GM19099 (cell line): ENCODE data around the gene CCDC106.

ENCODE experiments used
- POLR2A ChIP-seq: IDR thresholded peaks from 3 replicates; pipeline ENCODE4 v1.6.1; 2011; ENCODE audit warnings: low read depth; ENCODE audit not compliant: insufficient read length; ENCODE audit errors: extremely low read depth

The CCDC106 gene

DNA sequence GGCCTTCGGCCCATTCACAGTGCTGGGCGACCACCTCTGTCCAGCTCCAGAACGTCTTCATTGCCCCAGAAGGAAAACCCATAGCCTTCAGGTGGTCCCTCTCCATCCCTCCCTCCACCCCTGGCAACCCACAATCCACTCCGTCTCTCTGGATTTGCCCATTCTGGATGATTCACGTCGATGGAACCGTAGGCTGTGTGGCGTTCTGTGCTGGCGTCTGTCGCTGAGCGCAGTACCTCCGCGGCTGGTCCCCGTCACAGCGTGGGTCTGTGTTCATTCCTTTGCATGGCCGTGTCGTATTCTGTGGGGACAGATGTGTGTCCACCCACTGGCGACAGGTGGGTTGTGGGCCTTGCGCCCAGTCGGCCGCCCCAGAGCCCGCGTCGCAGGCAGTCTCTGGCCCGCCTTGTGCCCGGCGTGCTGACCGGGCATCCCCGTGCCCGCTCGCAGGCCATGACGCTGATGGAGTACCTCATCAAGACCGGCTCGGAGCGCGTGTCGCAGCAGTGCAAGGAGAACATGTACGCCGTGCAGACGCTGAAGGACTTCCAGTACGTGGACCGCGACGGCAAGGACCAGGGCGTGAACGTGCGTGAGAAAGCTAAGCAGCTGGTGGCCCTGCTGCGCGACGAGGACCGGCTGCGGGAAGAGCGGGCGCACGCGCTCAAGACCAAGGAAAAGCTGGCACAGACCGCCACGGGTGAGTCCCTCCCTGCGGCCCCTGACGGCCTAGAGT is 37.1 kb downstream of the CCDC106 start:
- no peak for TF ChIP-seq POLR2A

DNA sequence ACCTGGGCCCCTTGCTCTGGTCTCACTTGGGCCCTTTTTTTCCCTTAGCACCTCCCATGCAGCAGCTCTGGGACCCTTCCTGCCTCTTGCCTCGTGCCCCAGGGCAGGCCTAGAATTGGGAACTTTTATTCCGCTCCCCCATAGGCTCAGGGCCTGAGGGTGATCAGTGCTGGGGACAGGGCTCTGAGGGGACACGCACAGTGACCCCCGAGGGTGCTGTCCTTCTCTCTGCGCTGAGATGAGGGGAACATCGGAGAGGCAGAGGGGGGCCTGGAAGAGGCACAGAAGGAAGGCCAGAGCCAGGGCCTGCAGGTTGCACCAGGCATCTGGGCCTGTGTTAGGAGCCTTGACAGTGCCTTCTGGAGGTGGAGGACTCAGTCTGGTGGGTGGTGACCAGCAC is 37.8 kb downstream of the CCDC106 start:
- no peak for TF ChIP-seq POLR2A

DNA sequence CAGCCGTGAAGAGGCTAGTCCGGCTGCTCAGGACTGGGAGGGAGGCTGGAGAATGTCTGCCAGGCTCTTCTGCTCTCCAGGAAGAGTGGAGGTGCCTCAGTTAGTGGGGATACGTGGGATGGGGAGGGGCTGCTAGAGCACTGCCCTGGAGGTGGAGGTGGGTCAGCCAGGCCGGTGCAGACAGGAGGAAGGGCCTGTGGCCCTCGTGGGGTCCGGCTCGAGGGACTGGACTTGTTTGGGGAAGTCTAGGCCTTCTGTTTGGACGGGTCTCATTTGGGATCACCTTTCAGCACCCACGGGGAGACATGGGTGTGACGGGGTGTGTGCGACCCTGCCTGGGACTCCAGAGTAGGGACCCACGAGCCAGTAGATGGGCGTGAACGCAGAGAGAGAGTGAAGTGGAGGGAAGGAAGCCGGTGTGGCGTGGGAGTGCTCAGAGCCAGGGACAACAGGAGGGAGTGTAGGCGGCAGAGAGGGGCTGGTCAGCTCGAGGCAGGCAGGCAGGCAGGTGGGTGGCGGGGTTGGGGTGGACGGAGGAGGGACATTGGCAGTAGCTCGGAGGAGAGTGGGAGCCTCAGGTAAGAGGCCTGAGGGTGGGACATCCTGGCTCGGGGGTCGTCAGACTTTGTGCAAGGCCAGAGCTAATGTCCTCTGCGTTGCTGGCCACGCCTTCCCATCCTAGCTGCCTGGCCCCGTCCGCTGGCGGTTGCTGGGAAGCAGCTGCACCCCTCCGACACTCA is 38.5 kb downstream of the CCDC106 start:
- TF ChIP-seq POLR2A: no peak

DNA sequence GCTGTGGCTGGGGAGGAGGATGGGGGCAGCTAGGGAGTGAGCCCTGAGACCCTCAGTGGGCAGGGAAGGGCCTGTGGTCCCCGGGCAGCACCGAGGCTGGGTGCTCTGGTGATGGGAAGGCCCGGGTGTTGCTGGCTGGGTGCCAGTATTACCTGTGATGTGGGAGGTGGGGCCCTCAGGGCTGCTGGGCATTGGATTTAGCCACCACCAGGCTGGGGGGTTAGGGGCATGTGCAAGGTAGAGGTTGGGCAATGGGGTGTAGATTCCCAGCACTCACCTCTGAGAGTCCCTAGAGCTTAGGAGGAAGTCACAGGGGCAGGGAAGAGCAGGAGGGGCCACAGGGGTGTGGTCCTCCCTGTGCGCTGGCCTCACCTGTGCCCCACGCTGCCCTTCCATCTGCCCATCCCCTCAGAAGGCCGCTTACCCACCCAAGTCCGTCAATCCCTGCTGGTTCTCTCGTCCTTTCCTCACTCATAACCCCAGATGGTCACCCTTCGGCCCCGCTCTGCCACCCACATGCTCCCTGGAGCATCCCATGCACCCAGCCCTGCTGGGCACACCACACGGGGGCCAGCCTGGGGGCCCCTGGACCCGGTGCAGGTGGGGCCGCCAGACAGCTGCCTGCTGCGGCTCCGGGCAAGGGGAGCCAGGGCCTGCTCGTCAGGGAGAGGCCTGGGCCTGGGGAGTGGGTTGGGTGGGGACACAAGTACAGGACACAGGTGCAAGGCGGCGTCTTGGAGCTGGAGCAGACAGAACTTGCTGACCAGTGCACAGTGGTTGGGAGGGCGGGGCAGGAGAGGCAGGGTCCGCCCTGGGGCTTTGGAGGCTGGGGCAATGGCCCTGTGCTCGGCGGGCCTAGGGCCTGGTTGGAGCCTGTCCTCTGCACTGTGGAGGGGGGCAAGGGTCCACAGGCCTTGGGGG is 39.5 kb downstream of the CCDC106 start:
- TF ChIP-seq POLR2A: no peak

DNA sequence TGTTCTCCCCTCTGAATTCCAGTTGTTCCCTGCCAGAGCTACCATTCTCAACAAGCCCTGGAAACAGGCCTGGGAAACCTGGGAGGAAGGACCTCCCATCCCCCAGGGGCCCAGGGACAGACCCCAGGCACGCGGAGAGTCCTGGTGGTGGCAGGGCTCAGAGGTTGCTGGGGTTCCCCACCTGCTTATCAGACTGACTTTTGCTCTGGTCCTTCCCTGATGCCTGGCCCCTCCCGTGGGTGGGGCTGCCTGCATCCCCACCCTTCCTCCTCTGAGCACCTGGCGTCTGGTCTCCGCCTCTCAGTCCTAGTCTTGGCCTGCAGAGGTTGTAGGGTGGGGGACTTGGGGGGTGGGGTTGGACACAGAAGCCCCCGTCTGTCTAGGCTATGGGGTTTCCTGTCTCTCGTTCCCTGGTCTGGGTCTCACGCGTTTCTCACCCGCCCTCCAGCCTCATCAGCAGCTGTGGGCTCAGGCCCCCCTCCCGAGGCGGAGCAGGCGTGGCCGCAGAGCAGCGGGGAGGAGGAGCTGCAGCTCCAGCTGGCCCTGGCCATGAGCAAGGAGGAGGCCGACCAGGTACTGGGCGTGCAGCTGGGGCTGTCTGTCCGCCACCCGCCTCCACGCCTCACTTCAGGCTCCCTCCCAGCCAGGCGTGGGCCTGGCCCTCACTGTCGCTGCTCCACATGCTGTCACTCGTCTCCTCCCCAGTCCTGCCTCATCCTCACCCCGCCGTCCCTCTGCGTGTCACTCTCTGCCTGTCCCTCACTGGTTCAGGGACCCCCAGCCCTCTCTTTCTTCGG is 40.6 kb downstream of the CCDC106 start:
- no peak for TF ChIP-seq POLR2A

DNA sequence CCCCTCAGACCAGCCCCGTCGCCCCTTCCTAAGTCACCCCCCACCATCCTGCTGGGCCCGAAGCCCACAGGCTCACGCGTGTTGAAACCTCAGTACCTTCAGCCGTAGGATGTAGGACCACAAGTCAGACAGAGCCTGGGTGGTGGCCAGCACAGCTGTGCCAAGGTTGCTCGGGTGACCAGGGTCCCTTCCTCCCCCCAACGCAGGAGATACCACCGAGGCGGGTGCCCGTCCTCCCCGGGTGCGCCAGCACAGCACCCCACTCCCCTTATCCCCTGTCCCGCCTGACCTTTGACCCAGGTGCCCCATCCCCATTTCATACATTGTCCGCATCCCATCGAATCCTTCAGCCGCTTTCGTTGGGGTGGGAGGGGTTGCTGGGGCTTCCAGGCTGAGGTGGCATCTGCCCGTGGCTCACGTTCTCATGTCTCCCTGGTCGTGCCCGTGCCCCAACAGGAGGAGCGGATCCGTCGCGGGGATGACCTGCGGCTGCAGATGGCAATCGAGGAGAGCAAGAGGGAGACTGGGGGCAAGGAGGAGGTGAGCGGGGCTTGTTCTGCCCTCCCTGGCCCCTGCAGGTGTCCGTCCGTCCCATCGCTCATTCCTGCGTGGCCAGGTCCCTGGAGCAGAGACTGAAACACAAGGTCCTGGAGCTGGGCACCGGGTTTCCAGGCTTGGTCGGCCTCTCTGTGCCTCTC is 41.5 kb downstream of the CCDC106 start:
- TF ChIP-seq POLR2A: no peak

DNA sequence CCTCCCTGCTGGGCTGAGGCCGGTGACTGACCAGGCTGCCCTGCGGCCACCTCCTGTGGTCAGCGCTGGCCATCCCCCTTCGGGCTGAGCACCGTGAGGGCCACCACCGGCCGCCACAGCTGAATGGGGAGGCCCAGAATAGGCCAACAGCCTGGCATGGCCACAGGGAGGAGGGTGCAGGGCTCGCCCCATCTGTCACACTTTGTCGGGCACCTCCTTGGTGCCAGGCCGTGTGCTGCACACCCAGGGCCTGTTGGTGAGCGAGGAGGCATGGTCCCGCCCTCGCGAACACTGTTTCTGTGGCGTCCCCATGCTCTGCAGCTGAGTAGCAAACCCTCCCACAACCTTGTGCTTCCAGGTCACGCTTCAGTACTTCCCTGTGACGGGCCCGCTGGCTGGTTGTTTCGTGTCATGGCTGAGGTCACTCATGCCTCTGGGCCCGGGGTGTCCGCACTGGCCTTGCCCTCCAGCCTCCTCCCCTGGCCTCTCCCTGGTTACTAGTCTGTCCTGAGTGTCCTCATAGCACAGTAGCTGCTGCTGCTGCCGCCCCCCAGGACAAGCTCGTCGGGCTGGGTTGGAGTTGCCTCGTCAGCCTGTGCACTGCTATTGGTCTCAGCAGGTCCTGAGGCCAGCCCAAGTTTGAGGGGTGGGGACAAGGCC is 42.2 kb downstream of the CCDC106 start:
- no peak for TF ChIP-seq POLR2A

DNA sequence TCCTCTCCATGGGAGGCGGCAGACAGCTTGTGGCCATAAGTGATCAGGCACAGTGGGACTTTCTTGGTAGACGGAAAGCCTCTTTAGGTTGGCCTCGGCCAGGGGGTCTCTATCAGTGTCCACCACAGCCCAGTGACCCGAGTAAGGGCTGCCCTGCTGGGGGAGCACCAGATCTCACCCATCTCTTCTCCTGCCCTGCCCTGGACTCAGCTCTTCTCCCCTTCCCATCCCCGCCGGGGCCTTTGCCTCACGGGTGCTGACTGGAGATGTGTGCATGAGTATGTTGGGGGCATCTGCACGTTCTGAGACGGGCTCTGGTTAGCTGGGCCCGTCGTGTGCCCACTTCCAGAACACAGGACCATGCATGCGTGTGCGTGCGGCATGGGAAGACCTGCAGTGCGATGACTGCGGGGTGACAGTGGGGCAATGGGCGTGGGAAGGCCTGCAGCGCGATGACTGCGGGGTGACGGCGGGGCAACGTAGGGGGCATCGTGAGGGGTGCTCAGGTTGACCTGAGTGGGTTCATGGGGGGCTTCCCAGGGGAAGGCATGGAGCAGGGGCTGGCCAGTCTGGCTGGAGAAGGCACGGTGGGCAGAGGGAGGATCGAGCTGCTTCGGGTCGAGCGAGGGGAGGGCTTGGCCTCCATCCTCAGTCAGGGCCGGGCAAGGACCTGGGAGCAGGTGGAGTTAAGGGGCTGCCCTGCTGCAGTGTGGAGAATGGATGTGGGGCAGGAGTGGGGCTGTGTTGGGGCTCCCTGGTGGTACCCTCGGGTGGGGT is 42.9 kb downstream of the CCDC106 start:
- TF ChIP-seq POLR2A: no peak

DNA sequence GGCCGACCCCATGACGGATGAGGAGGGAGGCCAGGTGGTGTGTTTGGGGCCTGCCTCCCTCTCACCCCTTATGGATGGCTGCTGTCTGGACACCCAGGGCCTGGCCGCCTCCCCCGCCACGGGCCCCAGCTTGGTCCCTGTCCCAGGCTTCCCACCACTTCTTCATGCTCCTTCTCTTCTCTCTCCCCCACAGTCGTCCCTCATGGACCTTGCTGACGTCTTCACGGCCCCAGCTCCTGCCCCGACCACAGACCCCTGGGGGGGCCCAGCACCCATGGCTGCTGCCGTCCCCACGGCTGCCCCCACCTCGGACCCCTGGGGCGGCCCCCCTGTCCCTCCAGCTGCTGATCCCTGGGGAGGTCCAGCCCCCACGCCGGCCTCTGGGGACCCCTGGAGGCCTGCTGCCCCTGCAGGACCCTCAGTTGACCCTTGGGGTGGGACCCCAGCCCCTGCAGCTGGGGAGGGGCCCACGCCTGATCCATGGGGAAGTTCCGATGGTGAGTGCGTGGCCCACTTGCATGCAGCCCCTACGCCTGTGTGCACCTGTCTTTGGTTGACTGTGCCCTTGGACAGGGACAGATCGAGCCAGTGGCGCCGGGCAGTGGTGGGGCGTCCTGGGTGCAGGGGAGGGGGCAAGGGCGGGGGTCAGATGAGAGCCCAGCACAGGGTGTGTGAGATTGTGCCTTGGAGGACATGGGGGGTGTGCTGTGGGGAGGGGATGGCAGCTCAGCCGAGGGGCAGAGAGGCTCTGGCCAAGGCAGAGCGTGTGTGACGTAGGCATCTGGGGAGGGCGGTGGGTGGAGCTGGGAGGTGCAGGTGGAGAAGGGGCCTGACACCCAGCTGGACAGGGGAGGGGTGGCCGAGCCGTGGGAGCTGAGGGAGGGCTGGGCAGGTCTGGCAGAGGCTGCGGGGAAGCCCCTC is 43.8 kb downstream of the CCDC106 start:
- TF ChIP-seq POLR2A: no peak

DNA sequence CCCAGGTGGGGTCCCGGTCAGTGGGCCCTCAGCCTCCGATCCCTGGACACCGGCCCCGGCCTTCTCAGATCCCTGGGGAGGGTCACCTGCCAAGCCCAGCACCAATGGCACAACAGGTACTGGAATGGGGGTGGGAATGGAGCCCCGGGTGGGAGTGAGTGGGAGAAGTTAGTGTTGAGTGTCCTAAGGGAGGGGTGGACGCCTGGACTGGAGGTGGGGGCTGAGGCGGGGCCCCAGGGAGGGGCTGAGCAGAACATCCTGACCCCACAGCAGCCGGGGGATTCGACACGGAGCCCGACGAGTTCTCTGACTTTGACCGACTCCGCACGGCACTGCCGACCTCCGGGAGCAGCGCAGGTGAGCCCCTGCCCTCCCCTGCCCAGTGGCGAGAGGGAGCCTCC is 44.7 kb downstream of the CCDC106 start:
- no peak for TF ChIP-seq POLR2A

DNA sequence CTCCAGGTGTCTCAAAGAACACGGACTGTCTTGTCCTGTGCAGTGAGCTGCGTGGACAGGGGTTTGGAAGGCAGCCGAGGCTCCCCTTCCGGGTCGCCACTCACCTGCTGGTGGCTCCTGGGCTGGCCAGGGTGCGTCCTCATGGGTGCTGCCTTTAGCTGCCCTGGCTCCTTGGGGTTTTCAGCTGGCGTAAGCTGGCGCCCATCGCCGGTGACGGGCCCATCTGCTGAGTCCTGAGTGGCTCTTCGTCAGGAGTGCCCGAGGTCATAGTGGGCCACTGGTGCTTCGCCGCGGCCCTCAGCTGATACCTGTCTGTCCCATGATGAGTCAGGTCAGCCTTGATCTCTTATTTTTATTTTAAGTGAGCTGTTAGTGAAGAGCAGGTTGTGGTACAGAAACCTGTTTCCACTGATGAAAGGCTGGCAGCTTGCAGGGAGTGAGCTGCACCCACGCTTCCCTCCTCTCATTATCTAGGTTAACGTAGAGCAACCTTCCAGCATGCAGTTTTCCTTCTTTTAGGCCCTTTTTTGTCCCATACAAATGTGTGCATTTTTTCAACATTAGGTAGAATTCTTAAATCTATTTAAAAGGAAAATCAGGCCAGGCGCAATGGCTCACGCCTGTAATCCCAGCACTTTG is 45.4 kb downstream of the CCDC106 start:
- TF ChIP-seq POLR2A: no peak
